IPS DF 4.7 (cell line): Measurements from ENCODE around the gene MYOM1.
"Not testable (repeated sequence)": the region's sequence is repeated elsewhere in the genome, so short reads cannot be mapped to it uniquely, and the experiment has no call there.

Experiments used
- DNase-seq: peaks from one replicate; pipeline ENCODE4 v3.0.0-alpha.2; 2013; ENCODE audit warnings: low spot score; ENCODE audit errors: extremely low read depth

The MYOM1 gene

DNA sequence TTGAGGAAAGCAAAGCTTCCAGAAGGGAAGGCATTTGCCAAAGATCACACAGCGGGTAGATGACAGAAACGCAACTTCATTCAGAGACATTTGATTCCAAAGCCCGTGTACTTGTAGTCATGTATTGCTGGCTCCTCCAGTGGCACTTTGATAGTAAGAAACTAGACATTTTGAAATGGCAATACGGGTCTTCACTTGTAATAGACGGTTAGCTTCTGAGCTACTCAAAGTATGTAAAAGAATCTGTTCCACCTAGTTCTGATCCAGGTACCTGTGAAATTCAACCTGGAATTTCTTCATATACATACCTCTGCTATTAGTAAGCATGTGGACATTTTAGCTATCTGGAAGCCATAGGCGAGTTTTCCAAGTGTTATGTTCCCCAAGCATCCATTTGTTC is 1.7 kb upstream of the MYOM1 start:
- DNase-seq: no peak

GRCh38 chr18:3220868-3221267 is 1.1 kb upstream of the MYOM1 start:
- not testable (repeated sequence) for DNase-seq

DNA sequence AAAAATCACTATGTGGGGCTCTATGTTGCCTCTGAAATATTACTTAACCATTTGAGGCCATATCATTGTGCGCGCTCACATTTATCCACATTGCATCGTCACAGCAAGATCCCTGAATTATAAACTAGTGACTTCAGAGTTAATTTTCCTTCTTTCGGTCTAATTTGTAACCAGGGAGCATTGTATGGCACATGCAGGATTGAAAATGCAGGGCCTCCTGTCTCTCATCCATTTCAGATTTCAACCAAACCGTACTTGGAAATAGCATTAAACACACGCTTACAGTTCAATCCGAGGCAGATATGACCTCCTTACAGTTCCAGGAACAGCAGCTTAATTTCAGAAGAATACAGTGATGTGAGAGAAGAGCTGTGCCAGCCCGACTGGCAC is 532 bp downstream of the MYOM1 start:
- DNase-seq: no peak

DNA sequence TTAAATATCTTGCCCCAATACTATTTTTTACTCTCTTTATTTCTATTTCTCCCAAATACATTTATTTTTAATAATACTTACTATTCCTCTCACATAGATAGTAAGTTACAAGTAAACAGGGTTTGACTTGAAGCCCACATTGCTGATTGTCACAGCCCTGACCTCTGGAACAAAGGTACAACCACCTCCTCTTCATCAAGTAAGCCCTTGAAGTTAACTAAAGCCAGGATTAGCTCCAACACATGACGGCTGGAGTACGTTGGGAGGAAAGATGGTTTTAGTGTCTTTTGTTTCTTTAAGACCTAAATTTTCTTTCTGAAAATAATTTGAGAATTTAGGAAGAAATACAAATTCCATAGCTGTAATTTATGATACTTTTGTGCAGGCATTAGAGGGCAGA is 949 bp downstream of the MYOM1 start:
- DNase-seq: no peak

DNA sequence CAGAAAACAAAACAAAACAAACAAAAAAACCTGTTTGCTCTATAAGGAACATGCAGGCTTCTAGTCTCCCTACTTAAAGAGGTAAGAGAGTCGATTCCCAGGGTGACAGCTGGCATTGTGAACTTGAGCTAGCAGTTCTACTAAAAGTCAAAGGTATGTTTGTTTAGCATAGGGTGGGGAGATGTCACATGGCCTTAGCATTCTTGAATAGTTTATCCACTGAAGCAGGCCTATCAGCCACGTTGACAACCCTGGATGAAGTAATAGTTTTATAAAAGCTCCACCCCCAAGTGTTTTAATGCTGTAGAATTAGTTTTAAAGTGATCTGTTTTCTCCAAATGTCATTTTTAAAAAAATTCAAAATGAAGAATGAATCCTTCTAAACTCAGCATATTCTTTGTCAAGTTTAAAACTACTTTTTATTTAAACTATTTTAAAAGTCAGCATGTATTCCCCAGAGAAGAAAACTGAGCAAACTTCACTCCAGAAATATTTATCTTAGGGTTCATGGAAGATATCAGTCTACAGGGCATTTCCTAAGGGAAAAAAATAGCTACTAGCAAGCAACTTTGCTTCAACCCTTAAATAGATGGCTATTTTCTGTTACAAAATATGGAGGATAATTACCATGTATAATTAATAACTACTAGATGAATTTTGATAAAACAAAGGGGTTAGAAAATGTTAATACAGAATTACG is 1.7 kb downstream of the MYOM1 start:
- no peak for DNase-seq

- DNase-seq: no peak
Measured at GRCh38 chr18:3216987-3217386, 2.8 kb downstream of the MYOM1 start.

GRCh38 chr18:3214855-3215637 is 4.7 kb downstream of the MYOM1 start:
- DNase-seq: no peak

GRCh38 chr18:3213300-3214059 is 6.3 kb downstream of the MYOM1 start:
- no peak for DNase-seq

- DNase-seq: no peak
Measured at GRCh38 chr18:3212657-3213056, 7.1 kb downstream of the MYOM1 start.

- no peak for DNase-seq
Measured at GRCh38 chr18:3211236-3211992, 8.4 kb downstream of the MYOM1 start.

DNA sequence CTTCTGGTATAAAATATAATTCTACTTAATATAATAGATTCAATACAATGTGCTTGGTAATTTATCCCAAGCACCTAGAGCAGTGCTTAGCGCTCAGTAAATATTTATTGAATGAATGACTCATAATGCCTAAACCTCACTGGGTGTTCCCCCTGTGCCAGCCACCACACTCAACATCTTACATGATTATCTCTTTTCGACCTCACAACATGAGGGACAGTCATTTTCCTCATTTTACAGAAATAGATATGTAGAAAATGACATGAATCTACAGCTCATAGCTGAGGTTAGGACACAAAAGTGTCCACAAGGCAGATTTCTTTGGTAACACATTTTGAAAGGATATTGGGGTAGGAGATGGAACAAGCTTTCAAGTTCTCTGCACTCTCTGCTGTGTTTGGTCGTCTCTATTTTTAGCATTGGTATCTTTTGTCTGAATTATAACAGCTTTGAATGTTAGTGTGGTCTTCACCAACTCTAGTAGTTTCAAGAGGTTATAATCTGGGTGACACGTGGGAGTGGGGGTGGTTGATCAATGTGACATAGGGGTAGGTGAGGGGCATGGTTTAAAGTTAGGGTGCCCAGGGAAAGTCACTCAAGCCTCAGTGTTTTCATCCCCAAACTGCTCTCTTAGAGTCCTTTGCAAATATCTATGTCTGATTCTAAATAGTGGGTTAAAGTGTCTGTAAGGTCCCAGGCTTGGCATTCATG is 9.8 kb downstream of the MYOM1 start:
- no peak for DNase-seq

DNA sequence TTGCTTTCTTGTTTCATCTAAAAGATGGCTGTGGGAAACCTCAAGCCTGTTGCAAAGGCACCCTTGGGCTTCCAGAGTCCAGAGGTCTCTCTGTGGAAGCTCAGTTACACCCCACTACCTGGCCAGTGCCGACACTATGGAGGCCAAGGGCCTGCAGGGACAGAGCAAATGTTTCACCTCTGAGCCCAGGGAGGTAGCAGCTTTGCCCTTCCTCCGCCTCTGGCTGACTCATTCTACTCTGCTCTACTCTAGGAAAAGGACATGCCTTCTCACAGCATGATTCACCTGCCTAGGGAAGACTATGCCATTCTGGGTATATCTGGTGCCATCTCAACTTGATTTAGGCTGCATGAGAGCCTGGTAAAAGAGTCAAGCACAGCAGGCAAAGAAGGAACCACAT is 12.2 kb downstream of the MYOM1 start:
- DNase-seq: no peak

GRCh38 chr18:3205239-3205638 is 14.5 kb downstream of the MYOM1 start:
- DNase-seq: no peak

DNA sequence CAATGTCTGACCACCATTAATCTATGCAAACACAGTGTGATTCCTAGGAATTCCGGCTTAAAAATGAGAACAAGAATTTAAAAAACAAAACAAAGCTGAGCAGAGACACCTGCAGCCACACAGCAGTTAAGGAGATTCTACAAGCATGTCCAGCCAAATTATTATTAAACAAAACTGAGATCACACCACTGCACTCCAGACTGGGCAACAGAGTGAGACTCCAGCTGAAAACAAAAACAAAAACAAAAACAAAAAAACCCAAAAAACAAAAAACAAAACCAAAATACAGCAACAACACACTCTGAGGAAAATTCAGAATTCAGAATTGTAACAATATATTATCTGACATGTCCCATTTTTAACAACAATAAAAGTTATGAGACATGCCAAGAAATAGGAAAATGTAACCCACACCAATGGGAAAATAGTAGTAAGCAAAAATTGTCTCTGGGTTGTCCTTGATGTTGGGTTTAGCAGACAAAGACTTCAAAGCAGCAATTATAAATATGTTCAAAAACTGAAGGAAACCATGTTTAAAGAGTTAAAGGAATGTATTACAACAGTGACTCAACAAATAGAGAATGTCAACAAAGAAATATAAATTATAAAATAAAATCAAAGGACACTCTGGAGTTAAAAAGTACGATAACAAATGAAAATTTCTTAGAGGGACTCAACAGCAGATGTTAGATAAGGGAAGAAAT is 19.7 kb downstream of the MYOM1 start:
- no peak for DNase-seq

- not testable (repeated sequence) for DNase-seq
Measured at GRCh38 chr18:3198260-3198860, 21.4 kb downstream of the MYOM1 start.

DNA sequence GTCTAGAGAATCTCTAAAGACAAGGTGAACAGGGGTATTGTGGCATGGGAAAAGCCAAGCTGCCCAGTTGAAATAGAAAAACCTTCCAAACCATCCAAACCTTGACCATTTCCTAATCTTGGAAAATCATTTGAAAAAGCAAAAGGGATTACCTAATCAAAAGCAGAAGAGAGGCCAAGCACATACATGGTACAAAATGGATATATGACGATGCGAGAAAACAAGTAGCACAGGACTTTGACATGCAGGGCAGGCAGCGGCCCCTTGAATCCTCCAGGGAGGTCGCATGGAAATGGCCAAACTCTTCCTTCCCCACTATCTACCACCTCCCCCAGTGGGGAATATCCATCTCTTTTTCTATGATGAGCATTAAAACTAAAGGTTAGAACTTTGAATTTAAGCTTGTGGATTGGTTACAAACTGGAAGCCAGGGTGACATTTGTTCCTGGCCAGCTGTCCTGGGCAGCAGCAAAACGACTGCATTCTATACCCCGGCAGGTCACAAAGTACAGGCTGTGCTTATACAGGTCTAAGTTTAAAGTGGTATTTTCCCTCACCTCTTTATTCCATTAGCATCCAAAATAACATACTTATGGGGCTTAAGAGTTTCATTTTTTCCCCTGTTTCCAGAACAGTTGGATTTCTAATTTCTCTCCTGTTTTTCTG is 24.7 kb downstream of the MYOM1 start:
- DNase-seq: no peak

- no peak for DNase-seq
Measured at GRCh38 chr18:3193331-3193730, 26.4 kb downstream of the MYOM1 start.

DNA sequence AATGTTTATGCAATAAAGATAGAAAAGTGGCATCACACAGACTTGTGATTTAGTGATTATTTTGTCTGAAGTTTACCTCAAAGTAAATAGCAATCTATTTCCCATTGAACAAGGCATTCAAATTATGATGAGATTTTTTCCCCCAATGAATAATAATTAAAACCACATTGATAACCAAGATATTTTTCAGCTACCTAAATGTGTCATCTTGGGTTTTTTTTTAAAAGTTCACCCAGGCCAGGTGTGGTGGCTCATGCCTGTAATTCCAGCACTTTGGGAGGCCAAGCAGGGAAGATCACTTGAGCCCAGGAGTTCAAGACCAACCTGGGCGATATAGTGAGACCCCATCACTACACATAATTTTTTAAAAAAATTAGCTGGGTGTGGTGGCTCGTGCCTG is 27.0 kb downstream of the MYOM1 start:
- DNase-seq: no peak

- no peak for DNase-seq
Measured at GRCh38 chr18:3192286-3192685, 27.5 kb downstream of the MYOM1 start.
